HCT116 (cell line): Measurements from ENCODE around the gene PLA2G4C. TPM values are rescaled to one million over a fixed set of nuclear protein-coding genes. Genes with fewer than 3 reads are reported as not detected.

Experiments used
- ATAC-seq: fragments of 200-7000 bp; cut with Tn5 transposase; 2 replicates; pipeline ENCODE4 v1.9.1; 2020; ENCODE audit warnings: mild to moderate bottlenecking, moderate library complexity
- BruUV-seq: library from RNA; stranded (reverse); fragments of 400-500 nt; replicated peaks from 2 replicates; lab custom pipeline; 2021; lab: Mats Ljungman, UMichigan
- CTCF ChIA-PET: fragments of 300-600 bp; sonication (Branson Sonifier 250); formaldehyde crosslinking; loops from one replicate; lab custom pipeline; 2021; ENCODE audit warnings: antibody characterized with exemption; lab: Charles Lee
- POLR2A ChIA-PET: fragments of 300-600, 350-600 bp; sonication (Branson Sonifier 250); formaldehyde crosslinking; loops from one replicate; lab custom pipeline; 2021; ENCODE audit warnings: antibody characterized with exemption; lab: Charles Lee
- RAD21 ChIA-PET, 2 experiments: fragments of 300-600 bp; sonication (Branson Sonifier 250); formaldehyde crosslinking; loops; one replicate each; lab custom pipeline; 2023; ENCODE audit warnings: low total read pairs in 2 of 2; ENCODE audit not compliant: uncharacterized antibody in 2 of 2, unreplicated experiment in 2 of 2, low non-redundant PET in 1 of 2; lab: Charles Lee
- DNase-seq: peaks from one replicate; pipeline ENCODE4 v3.0.0-alpha.2; 2010; ENCODE audit warnings: low read depth, low spot score
- H2AFZ ChIP-seq: fragments of 200-600 bp; shearing (Covaris generic), sonication (generic); 2 replicates; pipeline ENCODE4 v1.6.1; 2017; ENCODE audit warnings: low read depth, mixed run types, mixed read lengths, antibody characterized with exemption, low read length; ENCODE audit not compliant: poor library complexity, severe bottlenecking
- H3K27ac ChIP-seq: 2 replicates; pipeline ENCODE4 v1.5.1; 2012; ENCODE audit warnings: low read depth, low read length
- H3K27me3 ChIP-seq: fragments of 200-600 bp; sonication (generic); 2 replicates; pipeline ENCODE4 v1.6.1; 2016; ENCODE audit warnings: mixed run types, low read length, mixed read lengths; ENCODE audit not compliant: insufficient read depth
- H3K36me3 ChIP-seq, 2 experiments: fragments of 200-500 bp in 1 of 2; fragments of 200-600 bp in 1 of 2; sonication (Bioruptor generic) in 1 of 2; sonication (generic) in 1 of 2; 2 replicates each; pipeline versions ENCODE4 v1.5.1 to v1.6.1; 2014 to 2016; ENCODE audit warnings: low read length in 2 of 2, inconsistent platforms in 1 of 2, mixed read lengths in 1 of 2, mixed run types in 1 of 2; ENCODE audit not compliant: insufficient read depth in 2 of 2, control insufficient read depth in 1 of 2
- H3K4me1 ChIP-seq, 2 experiments: fragments of 200-600 bp in 1 of 2; sonication (generic) in 1 of 2; 2 replicates each; pipeline versions ENCODE4 v1.5.1 to v1.6.1; 2012 to 2017; ENCODE audit warnings: low read length in 2 of 2, inconsistent platforms in 1 of 2, mild to moderate bottlenecking in 1 of 2, mixed read lengths in 1 of 2, mixed run types in 1 of 2, moderate library complexity in 1 of 2; ENCODE audit not compliant: insufficient read depth in 2 of 2, control insufficient read depth in 1 of 2
- H3K4me2 ChIP-seq: fragments of 200-600 bp; sonication (generic); 2 replicates; pipeline ENCODE4 v1.6.1; 2017; ENCODE audit warnings: mixed run types, low read length, mixed read lengths
- H3K4me3 ChIP-seq, 2 experiments: fragments of 200-600 bp in 1 of 2; sonication (generic) in 1 of 2; replicated peaks in 1 of 2; 2 replicates each; pipeline ENCODE4 v1.5.1; 2011 to 2016; ENCODE audit warnings: low read length in 2 of 2, control low read depth in 1 of 2, low read depth in 1 of 2, mild to moderate bottlenecking in 1 of 2, mixed read lengths in 1 of 2, mixed run types in 1 of 2
- H3K79me2 ChIP-seq: fragments of 200-600 bp; sonication (generic); 2 replicates; pipeline ENCODE4 v1.6.1; 2017; ENCODE audit warnings: mild to moderate bottlenecking, mixed run types, low read length, moderate library complexity, mixed read lengths; ENCODE audit not compliant: insufficient read depth
- H3K9ac ChIP-seq: fragments of 200-600 bp; sonication (generic); 2 replicates; pipeline ENCODE4 v1.6.1; 2016; ENCODE audit warnings: low read length, mixed read lengths
- H3K9me2 ChIP-seq: fragments of 200-600 bp; sonication (generic), shearing (Covaris generic); 2 replicates; pipeline ENCODE4 v1.6.1; 2017; ENCODE audit warnings: mixed run types, mild to moderate bottlenecking, moderate library complexity; ENCODE audit not compliant: insufficient read depth
- H3K9me3 ChIP-seq, 2 experiments: fragments of 200-500 bp in 1 of 2; fragments of 200-600 bp in 1 of 2; sonication (Bioruptor generic) in 1 of 2; sonication (generic) in 1 of 2; 2 replicates each; pipeline ENCODE4 v1.6.1; 2014 to 2017; ENCODE audit warnings: low read length in 2 of 2, mixed read lengths in 2 of 2, inconsistent platforms in 1 of 2, low read depth in 1 of 2, mild to moderate bottlenecking in 1 of 2, mixed run types in 1 of 2, moderate library complexity in 1 of 2; ENCODE audit not compliant: control insufficient read depth in 1 of 2, insufficient read depth in 1 of 2
- H4K20me1 ChIP-seq: fragments of 200-600 bp; sonication (generic), shearing (Covaris generic); 2 replicates; pipeline ENCODE4 v1.6.1; 2017; ENCODE audit warnings: mixed run types, mild to moderate bottlenecking, moderate library complexity; ENCODE audit not compliant: insufficient read depth
- ATF3 ChIP-seq: IDR thresholded peaks from 2 replicates; pipeline ENCODE4 v1.6.1; 2012
- CBX3 ChIP-seq: IDR thresholded peaks from 2 replicates; pipeline ENCODE4 v1.6.1; 2012; ENCODE audit warnings: low read depth
- EGR1 ChIP-seq: IDR thresholded peaks from 2 replicates; pipeline ENCODE4 v1.6.1; 2012; ENCODE audit warnings: low read depth
- ELF1 ChIP-seq: IDR thresholded peaks from 2 replicates; pipeline ENCODE4 v1.6.1; 2012; ENCODE audit warnings: low read depth, borderline replicate concordance
- EZH2 ChIP-seq: fragments of 200-600 bp; sonication (generic); IDR thresholded peaks from 2 replicates; pipeline ENCODE4 v1.6.1; 2017; ENCODE audit warnings: antibody characterized with exemption, mixed run types
- EZH2phosphoT487 ChIP-seq: fragments of 200-600 bp; IDR thresholded peaks from 2 replicates; pipeline ENCODE4 v1.6.1; 2018; ENCODE audit warnings: antibody characterized with exemption, borderline replicate concordance
- MAX ChIP-seq: IDR thresholded peaks from 2 replicates; pipeline ENCODE4 v1.6.1; 2012
- POLR2A ChIP-seq: IDR thresholded peaks from 2 replicates; pipeline ENCODE4 v1.7.0; 2011; ENCODE audit warnings: borderline replicate concordance; ENCODE audit not compliant: insufficient read depth, insufficient read length; ENCODE audit errors: extremely low read depth
- POLR2AphosphoS5 ChIP-seq: IDR thresholded peaks from 2 replicates; pipeline ENCODE4 v1.6.1; 2011; ENCODE audit warnings: mild to moderate bottlenecking, low read depth, low read length, moderate library complexity
- RAD21 ChIP-seq: IDR thresholded peaks from 2 replicates; pipeline ENCODE4 v1.6.1; 2012; ENCODE audit warnings: low read depth, mild to moderate bottlenecking
- SIN3A ChIP-seq: IDR thresholded peaks from 2 replicates; pipeline ENCODE4 v1.6.1; 2012; ENCODE audit warnings: low read depth
- SP1 ChIP-seq: IDR thresholded peaks from 2 replicates; pipeline ENCODE4 v1.6.1; 2012; ENCODE audit warnings: low read depth
- SRF ChIP-seq: IDR thresholded peaks from 2 replicates; pipeline ENCODE4 v1.6.1; 2012; ENCODE audit warnings: low read depth
- TCF7L2 ChIP-seq: IDR thresholded peaks from 2 replicates; pipeline ENCODE4 v1.7.0; 2011; ENCODE audit warnings: borderline replicate concordance, inconsistent platforms; ENCODE audit not compliant: insufficient read depth, insufficient read length; ENCODE audit errors: extremely low read depth
- YY1 ChIP-seq: IDR thresholded peaks from 2 replicates; pipeline ENCODE4 v1.6.1; 2011; ENCODE audit warnings: low read length, low read depth, moderate library complexity, mild to moderate bottlenecking; ENCODE audit not compliant: insufficient replicate concordance; ENCODE audit errors: extremely low read depth
- ZBTB33 ChIP-seq: IDR thresholded peaks from 2 replicates; pipeline ENCODE4 v1.6.1; 2011; ENCODE audit warnings: mild to moderate bottlenecking, low read length, moderate library complexity; ENCODE audit not compliant: insufficient replicate concordance; ENCODE audit errors: extremely low read depth
- ZFX ChIP-seq: fragments of 450-650 bp; IDR thresholded peaks from 2 replicates; pipeline ENCODE4 v1.6.1; 2017
- intact Hi-C: fragments of 100-400 bp; cut with micrococcal nuclease; formaldehyde crosslinking; loops from 2 replicates; pipeline ENCODE4 v1.10.0; 2022
- total RNA-seq: library from RNA; stranded (reverse); gene quantifications from one replicate; pipeline ENCODE4 v1.2.1, GENCODE V29; 2021; ENCODE audit not compliant: unreplicated experiment

The PLA2G4C gene
- total RNA-seq, 1 experiment from 2014 or later: 1.7 TPM

- TF ChIP-seq TCF7L2: no peak
- no peak for TF ChIP-seq EZH2phosphoT487
- no peak for TF ChIP-seq ZBTB33
- no peak for TF ChIP-seq CBX3
- TF ChIP-seq, all 23 proteins: peak for 0
Measured at GRCh38 chr19:48118131-48118517, 7.5 kb upstream of the PLA2G4C start (continued).

GRCh38 chr19:48117515-48118130 lies 7.0 kb upstream of the PLA2G4C start:
- ATAC-seq: peak; percentile 36; the same call in 1 of the 2 replicates
- Histone ChIP-seq H3K36me3 (peaks cover 5 to 20% of the 10 kb centered on the region in 2 experiments; a peak in 3 of 4 replicates), H3K27ac (no peak overlapping the region), H3K4me1 (no peaks in the 10 kb centered on the region), H3K79me2 (no peaks in the 10 kb centered on the region), H3K9me2 (no peaks in the 10 kb centered on the region), H4K20me1 (no peaks in the 10 kb centered on the region), H3K9me3 (no peaks in the 10 kb centered on the region), H2AFZ (no peak overlapping the region), H3K4me2 (no peak overlapping the region), H3K4me3 (no peak overlapping the region), H3K9ac (no peak overlapping the region), H3K27me3 (no peaks in the 10 kb centered on the region)
- ChIA-PET RAD21 (no interaction called here), POLR2A (no interaction called here), CTCF (interaction anchor here (0.7 kb wide), 1 partner anchor 35 kb away, joined by 3 read pairs; no protein-coding TSS in a partner anchor)
- intact Hi-C loops: no loop called here
- BruUV-seq: no TSS peak
- no peak for DNase-seq
- TF ChIP-seq SIN3A: no peak
- no peak for TF ChIP-seq POLR2A
- TF ChIP-seq EZH2: no peak
- no peak for TF ChIP-seq TCF7L2
- TF ChIP-seq ZFX: no peak
- no peak for TF ChIP-seq ATF3
- no peak for TF ChIP-seq SP1
- TF ChIP-seq SRF: no peak
- no peak for TF ChIP-seq MAX
- no peak for TF ChIP-seq EGR1
- TF ChIP-seq RAD21: no peak
- no peak for TF ChIP-seq CBX3
- TF ChIP-seq ELF1: no peak
- no peak for TF ChIP-seq ZBTB33
- TF ChIP-seq POLR2AphosphoS5: no peak
- no peak for TF ChIP-seq YY1
